GM12872 (cell line): ENCODE measurements around the gene EIF4G1.

ENCODE experiments used
- CTCF ChIP-seq: IDR thresholded peaks from 3 replicates; pipeline ENCODE4 v1.5.1; 2011; ENCODE audit warnings: low read depth, mild to moderate bottlenecking, low read length, moderate library complexity; ENCODE audit not compliant: insufficient read depth

The EIF4G1 gene

GRCh38 chr3:184336547-184337398 is 22.4 kb downstream of the EIF4G1 start:
- no peak for TF ChIP-seq CTCF

GRCh38 chr3:184337399-184337714 is 23.0 kb downstream of the EIF4G1 start, which contains the start of gene FAM131A:
FAM131A (plus strand) TSS chr3:184337600; CDS start chr3:184337631, 31 bp downstream.
- no peak for TF ChIP-seq CTCF

GRCh38 chr3:184337981-184338380 is 23.6 kb downstream of the EIF4G1 start:
- TF ChIP-seq CTCF = no peak

- no peak for TF ChIP-seq CTCF
These were observed 24.1 kb downstream of the EIF4G1 start for GRCh38 chr3:184338511-184338945.

GRCh38 chr3:184339001-184339400 is 24.6 kb downstream of the EIF4G1 start:
- TF ChIP-seq CTCF = no peak

- no peak for TF ChIP-seq CTCF
These were observed 27.5 kb downstream of the EIF4G1 start for GRCh38 chr3:184341925-184342324.

GRCh38 chr3:184343200-184343876 is 28.9 kb downstream of the EIF4G1 start:
- TF ChIP-seq CTCF = no peak
